GM15510 (cell line): Measurements from ENCODE around the gene STEAP3.

Experiments used
- POLR2A ChIP-seq: IDR thresholded peaks from 3 replicates; pipeline ENCODE4 v1.6.1; 2011; ENCODE audit warnings: borderline replicate concordance; ENCODE audit not compliant: insufficient read length; ENCODE audit errors: extremely low read depth

STEAP3 gene

DNA sequence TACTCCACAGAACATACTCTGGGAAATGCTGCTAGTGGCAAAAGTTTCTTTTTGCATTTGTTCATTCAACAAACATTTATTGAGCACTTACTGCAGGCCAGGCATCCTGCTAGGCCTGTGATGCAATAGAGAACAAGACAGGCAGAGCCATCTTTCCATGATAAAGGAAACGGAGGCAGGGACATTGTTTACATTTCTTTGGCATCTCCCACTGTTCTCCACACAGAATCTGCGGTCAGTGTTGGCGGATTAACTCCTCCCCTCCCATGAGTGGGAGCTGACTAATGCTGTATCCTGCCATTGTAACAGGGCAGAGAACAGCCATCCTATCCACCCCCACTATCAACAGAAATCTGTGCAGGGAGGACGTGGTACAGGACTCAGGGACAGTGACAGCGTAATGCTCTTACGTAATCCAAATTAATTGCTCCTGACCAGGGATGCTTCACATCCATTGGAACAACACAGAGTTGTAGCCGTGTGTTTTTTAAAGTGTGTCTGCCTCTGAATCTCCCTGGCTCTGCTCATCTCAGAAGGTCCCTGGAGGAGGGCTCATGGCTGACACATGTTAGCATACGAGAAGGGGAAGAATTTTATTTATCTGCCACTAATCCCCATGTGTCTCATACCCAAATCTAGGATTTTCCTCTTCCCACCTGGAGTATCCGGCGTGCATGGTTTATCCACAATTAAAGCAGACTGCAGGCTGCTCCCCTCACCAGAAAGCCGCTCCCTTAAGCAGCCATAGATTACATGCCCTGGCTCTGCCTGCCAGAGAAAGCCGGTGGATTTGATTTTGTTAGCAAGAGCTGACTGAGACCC lies 32.3 kb downstream of the STEAP3 start:
- no peak for TF ChIP-seq POLR2A

DNA sequence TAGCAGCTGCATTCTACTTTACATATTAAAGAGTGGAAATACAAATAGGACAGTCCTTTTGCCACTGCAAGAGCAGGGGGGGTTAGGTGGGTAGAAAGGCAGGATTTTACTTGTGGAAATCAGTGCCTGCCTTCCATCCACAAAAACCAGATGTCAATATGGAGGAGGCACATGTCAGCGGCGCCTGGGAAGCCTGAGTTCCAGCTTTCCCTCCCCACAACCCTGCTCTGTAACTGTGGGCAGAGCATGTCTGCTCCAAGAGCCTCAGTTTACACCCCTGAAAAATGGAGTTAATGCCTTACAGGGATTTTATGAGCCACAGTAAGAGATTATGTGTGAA lies 32.9 kb downstream of the STEAP3 start:
- no peak for TF ChIP-seq POLR2A

DNA sequence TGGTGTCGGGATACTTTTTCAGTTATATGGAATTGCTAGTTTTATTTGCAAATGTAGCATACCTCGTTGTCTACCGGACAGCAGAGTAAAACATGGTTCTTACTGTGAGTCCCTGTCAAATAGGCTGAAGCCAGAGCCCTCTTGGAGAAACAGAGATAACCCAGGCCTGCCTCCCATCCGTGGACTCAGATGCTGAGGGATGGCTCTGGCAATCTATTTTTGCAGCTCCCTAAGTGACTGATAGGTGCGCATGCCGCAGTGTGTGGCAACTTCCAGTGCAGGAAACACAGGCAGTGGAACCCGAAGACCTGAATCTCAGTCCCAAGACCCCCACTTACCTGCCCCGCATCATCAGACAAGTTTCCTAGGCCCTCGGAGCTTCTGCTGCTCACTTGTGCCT lies 33.6 kb downstream of the STEAP3 start:
- TF ChIP-seq POLR2A: no peak

DNA sequence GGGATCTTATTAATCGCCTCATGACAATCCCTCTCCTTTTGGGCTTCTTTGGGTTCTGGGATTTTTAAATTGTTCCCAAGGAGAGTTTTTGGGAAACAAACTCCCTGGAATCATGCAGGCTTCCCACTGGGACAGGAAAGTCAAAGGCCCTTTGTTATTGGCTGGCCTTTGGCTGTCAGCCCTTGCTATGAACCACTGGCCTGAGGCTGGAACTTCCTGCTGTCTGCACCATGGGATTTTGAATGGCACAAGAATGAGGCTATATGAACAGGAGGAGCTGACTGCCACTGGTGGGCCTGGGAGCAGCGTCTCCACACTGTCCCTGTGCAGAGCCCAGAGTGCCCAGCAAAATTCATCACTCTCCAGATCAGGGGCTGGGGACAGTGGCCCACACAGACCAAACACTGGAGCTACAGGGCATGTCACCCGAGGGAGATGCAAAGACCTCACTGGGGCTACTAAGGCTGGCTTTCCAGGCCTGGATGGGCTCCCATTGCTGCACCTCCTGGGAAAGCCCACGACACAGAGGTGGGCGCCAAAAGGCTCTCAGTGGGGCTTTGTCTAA lies 35.7 kb downstream of the STEAP3 start:
- TF ChIP-seq POLR2A: no peak

DNA sequence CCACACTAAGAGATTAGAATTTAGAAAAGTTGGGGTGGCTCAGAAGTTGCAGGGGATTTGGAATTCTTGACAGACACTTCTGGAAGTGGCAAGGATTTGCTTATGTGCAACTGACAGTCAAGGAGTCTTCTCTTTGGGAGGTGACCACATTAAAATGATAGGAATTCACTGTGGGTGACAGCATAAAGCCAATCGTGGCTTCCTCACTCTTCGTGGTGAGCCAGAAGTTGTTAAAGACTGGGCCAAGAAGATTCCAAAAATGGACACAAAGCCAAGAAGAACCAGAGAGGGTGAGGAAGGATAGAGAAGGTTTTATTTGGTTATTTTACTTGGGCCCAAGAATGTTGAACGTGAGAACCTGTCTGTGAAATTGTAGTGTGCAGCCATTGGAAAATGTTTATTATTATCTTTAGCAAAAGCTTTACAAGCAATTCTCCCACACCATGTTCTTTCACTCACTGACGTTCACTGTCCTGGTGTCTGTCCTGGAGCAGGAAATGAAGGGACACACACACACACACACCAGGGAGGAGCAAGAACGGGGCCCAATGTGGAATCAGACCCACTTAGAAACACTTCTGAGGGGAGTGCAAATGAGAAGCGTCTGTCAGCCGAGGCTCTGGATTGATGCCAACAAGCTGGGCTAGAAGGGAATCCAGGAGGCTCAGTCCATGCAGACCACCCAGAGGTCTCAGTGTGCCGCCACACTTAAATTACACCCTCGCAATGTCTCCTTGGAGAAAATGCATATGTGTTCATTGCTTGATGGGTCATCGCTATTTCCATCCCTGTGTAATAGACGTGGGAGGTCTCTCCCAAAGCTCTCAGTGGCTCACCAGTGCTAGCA lies 37.2 kb downstream of the STEAP3 start:
- no peak for TF ChIP-seq POLR2A

DNA sequence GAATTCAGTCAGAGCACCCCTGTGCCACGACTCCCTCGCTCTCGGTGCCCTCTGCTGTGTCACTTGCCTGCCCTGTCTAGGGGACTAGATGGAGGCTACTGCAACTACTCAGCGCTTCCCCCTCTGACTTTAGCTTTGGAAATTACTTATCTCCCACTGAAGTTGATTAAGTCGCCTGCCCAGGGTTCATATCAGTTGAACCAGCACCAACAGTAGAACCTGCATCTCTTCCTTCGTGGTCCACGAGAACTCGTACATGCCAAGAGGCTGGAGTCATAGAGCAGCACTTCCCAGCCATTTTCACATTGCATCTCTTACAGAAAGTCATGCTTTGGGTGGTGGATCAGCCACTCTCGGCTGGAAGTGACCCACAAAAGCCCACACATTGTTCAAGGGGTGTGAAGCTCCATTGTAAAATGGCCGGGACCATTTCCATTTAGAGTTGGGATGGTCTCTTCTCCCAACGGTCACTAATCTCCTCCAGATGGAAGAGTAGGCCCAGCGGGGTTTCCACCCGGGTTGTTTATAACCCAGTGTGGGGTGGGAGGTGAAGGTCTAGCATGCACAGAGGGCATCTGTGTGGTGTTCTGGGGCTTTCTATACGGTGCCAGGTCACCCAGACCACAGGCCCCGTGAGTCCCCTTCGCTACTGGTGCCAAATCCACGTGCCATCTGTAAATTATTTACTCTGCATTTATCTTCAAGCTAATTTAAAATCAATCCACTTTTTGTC lies 38.0 kb downstream of the STEAP3 start:
- no peak for TF ChIP-seq POLR2A

DNA sequence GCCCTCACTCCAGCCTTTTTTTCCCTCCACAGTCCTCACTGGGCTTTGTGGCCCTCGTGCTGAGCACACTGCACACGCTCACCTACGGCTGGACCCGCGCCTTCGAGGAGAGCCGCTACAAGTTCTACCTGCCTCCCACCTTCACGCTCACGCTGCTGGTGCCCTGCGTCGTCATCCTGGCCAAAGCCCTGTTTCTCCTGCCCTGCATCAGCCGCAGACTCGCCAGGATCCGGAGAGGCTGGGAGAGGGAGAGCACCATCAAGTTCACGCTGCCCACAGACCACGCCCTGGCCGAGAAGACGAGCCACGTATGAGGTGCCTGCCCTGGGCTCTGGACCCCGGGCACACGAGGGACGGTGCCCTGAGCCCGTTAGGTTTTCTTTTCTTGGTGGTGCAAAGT lies 39.4 kb downstream of the STEAP3 start:
- no peak for TF ChIP-seq POLR2A

DNA sequence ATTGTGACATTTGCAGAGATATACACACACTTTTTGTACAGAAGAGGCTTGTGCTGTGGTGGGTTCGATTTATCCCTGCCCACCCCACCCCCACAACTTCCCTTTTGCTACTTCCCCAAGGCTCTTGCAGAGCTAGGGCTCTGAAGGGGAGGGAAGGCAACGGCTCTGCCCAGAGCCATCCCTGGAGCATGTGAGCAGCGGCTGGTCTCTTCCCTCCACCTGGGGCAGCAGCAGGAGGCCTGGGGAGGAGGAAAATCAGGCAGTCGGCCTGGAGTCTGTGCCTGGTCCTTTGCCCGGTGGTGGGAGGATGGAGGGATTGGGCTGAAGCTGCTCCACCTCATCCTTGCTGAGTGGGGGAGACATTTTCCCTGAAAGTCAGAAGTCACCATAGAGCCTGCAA lies 40.0 kb downstream of the STEAP3 start:
- TF ChIP-seq POLR2A: no peak

DNA sequence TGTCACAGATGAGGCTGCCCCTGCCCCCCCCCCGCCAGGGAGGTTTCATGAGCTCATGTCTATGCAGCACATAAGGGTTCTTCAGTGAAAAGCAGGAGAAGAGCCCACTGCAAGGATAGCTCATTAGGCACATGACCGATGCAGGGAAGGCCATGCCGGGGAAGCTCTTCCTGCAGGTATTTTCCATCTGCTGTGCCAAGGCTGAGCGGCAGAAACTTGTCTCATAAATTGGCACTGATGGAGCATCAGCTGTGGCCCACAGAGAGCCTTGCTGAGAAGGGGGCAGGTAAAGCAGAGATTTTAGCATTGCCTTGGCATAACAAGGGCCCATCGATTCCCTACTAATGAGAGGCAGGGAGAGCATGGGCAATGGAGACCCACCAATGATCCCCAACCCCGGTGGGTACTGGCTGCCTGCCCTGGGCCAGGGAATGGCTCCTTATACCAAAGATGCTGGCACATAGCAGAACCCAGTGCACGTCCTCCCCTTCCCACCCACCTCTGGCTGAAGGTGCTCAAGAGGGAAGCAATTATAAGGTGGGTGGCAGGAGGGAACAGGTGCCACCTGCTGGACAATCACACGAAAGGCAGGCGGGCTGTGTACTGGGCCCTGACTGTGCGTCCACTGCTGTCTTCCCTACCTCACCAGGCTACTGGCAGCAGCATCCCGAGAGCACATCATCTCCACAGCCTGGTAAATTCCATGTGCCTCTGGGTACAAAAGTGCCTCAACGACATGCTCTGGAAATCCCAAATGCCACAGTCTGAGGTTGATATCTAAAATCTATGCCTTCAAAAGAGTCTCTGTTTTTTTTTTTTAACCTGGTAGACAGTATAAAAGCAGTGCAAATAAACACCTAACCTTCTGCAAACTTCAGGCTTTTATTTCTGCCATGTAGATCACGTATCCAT lies 41.4 kb downstream of the STEAP3 start:
- no peak for TF ChIP-seq POLR2A

DNA sequence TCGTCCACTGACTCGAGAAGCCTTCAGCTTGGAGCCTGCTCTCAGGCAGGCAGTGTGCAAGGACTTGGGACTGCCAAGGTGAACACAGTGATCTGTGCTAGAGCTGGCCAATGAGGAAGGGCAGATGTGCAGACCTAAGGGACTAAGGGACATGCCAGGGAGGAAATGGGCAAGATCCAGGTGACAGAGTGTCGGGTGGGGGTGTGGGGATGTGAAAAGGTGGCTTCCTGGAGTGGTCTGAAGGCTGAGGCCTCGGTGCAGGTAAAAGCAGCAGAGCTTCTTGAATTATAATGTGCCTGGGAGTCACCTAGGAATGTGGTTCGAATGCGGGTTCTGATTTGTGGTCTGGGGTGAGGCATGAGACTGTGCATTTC lies 42.0 kb downstream of the STEAP3 start:
- TF ChIP-seq POLR2A: no peak

DNA sequence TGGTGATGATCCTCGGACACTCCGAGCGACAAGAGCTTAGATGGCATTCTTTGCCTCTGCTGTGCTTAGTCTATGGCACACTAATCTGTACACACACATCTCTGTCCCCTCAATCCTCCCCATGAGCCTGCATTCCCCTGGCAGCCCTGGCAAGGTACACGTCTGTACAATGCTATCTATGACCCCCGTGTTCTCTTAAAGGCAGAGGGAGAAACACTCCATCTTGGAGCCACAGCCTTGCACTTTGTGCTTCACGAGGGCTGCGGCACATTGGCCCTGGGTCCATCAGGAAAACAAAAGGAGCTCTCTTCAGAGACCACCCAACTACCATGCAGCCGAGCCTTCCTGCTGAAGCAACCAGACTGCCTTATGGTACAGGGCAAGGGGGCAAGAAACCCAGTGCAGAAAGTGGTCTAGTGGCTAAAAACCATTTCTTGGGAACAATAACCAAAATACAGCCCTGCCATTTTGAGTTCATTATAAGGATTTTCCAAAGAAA lies 42.5 kb downstream of the STEAP3 start:
- no peak for TF ChIP-seq POLR2A

DNA sequence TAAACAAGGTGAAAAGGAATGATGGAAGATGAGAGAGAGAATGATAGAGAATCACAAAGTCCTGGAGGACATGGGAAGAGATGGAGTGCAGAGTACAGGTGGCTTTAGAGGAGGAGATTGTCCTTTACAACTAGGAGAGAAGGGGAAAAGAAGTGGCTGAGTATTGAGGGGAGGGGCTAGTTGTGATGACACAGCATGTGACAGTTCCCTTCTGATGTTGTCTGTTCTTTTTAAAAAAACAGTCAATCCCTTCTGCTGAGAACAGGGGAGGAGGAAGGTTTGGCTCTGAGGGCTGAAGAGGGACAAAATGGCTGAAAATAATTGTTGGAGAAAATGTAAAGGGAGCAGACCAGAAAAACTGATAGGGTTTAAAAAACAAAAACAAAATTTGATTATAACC lies 44.0 kb downstream of the STEAP3 start:
- no peak for TF ChIP-seq POLR2A

DNA sequence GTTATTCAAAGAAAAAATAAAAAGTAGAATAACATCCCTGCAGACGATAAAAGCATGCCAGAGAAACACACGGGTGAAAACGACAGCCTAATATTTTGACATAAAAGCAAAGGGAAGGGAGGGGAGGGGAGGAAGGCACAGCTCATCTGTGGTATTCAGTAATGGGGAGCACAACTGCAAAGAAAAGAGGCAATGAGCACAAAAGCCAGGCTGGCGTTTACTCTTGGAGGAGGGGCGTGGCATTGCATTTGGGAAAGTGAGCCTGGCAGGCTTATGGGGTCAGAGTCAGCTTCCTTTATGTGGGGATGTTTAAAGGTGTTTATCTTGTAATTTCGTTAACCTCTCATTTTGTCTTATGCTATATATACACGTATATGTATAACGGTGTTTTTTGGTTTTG lies 53.2 kb downstream of the STEAP3 start:
- no peak for TF ChIP-seq POLR2A

DNA sequence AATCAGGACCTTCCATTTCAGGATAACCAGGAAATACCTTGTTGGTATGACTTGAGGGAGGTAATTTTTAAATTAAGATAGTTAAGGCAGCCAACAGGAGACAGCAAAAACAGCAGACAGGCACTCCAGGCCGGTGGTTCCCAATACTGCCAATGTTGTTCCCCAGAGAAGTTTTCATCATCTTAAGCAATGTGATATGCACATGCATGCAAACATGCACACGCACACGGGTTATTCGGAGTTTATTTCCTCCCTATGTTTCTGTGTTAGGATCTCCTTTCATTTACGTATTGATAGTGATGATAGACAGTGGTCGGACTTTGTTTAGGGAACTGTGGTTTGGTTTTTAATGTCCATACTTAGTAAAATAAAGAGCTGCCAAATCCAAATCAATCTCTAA lies 55.3 kb downstream of the STEAP3 start:
- no peak for TF ChIP-seq POLR2A
